GM12875 (cell line): ENCODE data around the gene FNDC7.
"Not testable (repeated sequence)": the region's sequence is repeated elsewhere in the genome, so short reads cannot be mapped to it uniquely, and the experiment has no call there.

Experiments used
- H3K4me3 ChIP-seq: one replicate; pipeline ENCODE4 v1.5.1; 2011; ENCODE audit warnings: low read depth, low read length, control low read depth
- CTCF ChIP-seq: IDR thresholded peaks from 2 replicates; pipeline ENCODE4 v1.5.1; 2011; ENCODE audit warnings: low read depth, mild to moderate bottlenecking, control low read depth, inconsistent platforms, low read length, moderate library complexity, borderline replicate concordance; ENCODE audit not compliant: insufficient read depth

FNDC7 gene

DNA sequence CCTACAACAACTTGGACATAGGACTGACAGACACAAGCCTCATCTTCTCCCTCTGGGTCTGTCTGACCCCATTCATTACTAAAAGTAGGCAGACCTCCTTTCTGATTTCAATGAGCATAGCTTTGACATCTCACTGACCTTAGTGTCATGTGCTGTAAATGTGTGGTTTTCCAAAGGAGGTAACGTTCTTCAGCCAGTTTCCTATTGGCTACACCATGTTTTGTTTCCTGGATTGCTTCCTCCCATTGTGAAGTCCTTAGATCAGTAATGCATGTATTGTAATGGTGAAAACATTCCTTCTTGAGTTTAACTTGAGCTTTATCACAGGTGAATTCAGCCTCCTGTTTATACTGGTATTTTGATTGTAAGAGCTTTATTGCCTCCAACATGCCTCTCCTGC lies 54.4 kb downstream of the FNDC7 start:
- H3K4me3 ChIP-seq, result no peak overlapping the region
- TF ChIP-seq CTCF, result no peak

DNA sequence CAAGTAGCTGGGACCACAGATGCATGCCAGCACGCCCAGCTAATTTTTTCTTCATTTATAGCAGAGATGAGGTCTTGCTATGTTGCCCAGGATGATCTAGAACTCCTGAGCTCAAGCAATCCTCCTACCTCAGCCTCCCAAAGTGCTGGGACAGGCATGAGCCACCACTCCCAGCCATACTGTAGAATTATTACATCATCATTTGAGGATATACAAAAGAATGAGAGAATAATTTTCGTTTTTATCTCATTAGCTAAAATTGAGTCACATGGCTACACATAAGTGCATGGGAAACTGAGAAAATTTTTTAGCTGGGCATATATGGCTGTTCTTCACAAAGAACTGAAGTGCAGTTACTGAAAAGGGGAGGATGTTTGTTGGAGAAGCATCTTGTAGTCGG lies 55.0 kb downstream of the FNDC7 start:
- no peak for TF ChIP-seq CTCF
- no peak overlapping the region for H3K4me3 ChIP-seq

DNA sequence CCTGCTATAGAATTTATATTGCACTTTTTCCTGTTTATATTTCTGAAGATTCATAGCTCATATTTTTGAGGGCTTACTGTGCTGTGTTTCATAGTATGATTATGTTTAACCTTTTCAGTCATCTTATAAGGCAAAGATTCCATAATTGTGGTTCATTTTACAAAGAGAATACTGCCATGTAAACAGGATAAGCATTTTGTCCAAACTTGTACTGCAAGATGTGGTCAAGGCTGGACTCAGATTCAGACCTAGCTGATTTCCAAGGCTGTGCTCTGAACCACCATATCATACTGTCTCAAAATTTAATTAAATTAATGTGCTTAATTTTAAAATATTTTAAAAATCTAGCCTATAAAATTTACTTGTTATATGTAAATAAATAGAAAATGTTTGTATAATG lies 65.1 kb downstream of the FNDC7 start:
- no peak for TF ChIP-seq CTCF
- no peak overlapping the region for H3K4me3 ChIP-seq

- no peak for TF ChIP-seq CTCF
- no peak overlapping the region for H3K4me3 ChIP-seq
These were observed 66.7 kb downstream of the FNDC7 start for GRCh38 chr1:108779455-108779854.

GRCh38 chr1:108780937-108781574 lies 68.3 kb downstream of the FNDC7 start:
- H3K4me3 ChIP-seq, result no peak overlapping the region
- TF ChIP-seq CTCF, result no peak

DNA sequence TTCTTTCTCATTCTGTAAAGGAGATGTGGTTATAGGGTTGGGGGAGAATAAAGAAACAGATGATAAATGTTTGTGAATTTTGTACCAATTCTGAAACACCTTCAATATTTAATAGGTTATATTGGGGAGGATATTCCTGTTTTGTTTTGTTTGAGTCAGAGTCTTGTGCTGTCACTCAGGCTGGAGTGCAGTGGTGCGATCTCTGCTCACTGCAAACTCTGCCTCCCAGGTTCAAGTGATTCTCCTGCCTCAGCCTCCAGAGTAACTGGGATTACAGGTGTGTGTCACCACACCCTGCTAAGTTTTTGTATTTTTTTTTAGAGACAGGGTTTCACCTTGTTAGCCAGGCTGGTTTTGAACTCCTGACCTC lies 68.9 kb downstream of the FNDC7 start:
- H3K4me3 ChIP-seq, result not testable (repeated sequence)

- no peak overlapping the region for H3K4me3 ChIP-seq
- no peak for TF ChIP-seq CTCF
These were observed 72.6 kb downstream of the FNDC7 start for GRCh38 chr1:108785264-108785663.

GRCh38 chr1:108785880-108786279 lies 73.2 kb downstream of the FNDC7 start:
- H3K4me3 ChIP-seq, result no peak overlapping the region
- no peak for TF ChIP-seq CTCF
